SK-N-SH (cell line): ENCODE results near the gene TTC7B.

Experiments used
- CTCF ChIP-seq: fragments of 200-600 bp; sonication (generic); IDR thresholded peaks from 2 replicates; pipeline ENCODE4 v1.6.1; 2017; ENCODE audit warnings: antibody characterized with exemption, mild to moderate bottlenecking, moderate library complexity
- ELF1 ChIP-seq: IDR thresholded peaks from 2 replicates; pipeline ENCODE4 v1.4.0; 2012
- EP300 ChIP-seq, 2 experiments: IDR thresholded peaks; 2 replicates each; pipeline versions ENCODE4 v1.4.0 to v1.6.1; 2012; ENCODE audit warnings: borderline replicate concordance in 1 of 2, low read depth in 1 of 2, low read length in 1 of 2
- EZH2phosphoT487 ChIP-seq: fragments of 200-600 bp; sonication (generic); IDR thresholded peaks from 2 replicates; pipeline ENCODE4 v1.6.1; 2017; ENCODE audit warnings: low read depth, mixed run types, mild to moderate bottlenecking, antibody characterized with exemption, moderate library complexity, borderline replicate concordance
- NFIC ChIP-seq: IDR thresholded peaks from 2 replicates; pipeline ENCODE4 v1.4.0; 2012; ENCODE audit warnings: borderline replicate concordance
- POLR2AphosphoS5 ChIP-seq: IDR thresholded peaks from 2 replicates; pipeline ENCODE4 v1.6.1; 2012; ENCODE audit warnings: low read depth, low read length
- RFX5 ChIP-seq: IDR thresholded peaks from 2 replicates; pipeline ENCODE4 v1.6.1; 2012; ENCODE audit warnings: mild to moderate bottlenecking, improper control_type of control experiment, low read length
- RXRA ChIP-seq: IDR thresholded peaks from 2 replicates; pipeline ENCODE4 v1.4.0; 2012; ENCODE audit warnings: low read depth, mild to moderate bottlenecking, borderline replicate concordance

- no peak for TF ChIP-seq CTCF
- no peak for TF ChIP-seq EZH2phosphoT487
- no peak for TF ChIP-seq ELF1
- TF ChIP-seq RFX5: no peak
- TF ChIP-seq EP300 (IDR thresholded peaks at IDR 0.05; ENCODE audit: borderline replicate concordance in 1 of 2, low read depth in 1 of 2, low read length in 1 of 2): no peak
- TF ChIP-seq NFIC: no peak
- TF ChIP-seq RXRA: no peak
- no peak for TF ChIP-seq POLR2AphosphoS5
Measured at GRCh38 chr14:90518069-90518940, 297.9 kb downstream of the TTC7B start.
